Endothelial cell of umbilical vein (primary cell): Measurements from ENCODE around the gene TMEM203. TPM values are rescaled to one million over a fixed set of nuclear protein-coding genes. Genes with fewer than 3 reads are reported as not detected.

Source experiments
- BruUV-seq: library from RNA; stranded (reverse); fragments of 400-500 nt; replicated peaks from 2 replicates; lab custom pipeline; 2021; lab: Mats Ljungman, UMichigan
- CTCF ChIA-PET: fragments of 300-600, 350-600 bp; sonication (Branson Sonifier 250); formaldehyde crosslinking; loops from one replicate; lab custom pipeline; 2021; ENCODE audit warnings: antibody characterized with exemption, inconsistent platforms; lab: Charles Lee
- POLR2A ChIA-PET: fragments of 300-600, 350-600 bp; sonication (Branson Sonifier 250); formaldehyde crosslinking; loops from one replicate; lab custom pipeline; 2021; ENCODE audit warnings: antibody characterized with exemption, inconsistent platforms; lab: Charles Lee
- DNase-seq: peaks from one replicate; pipeline ENCODE4 v3.0.0-alpha.2; 2011; ENCODE audit warnings: low read depth, low spot score
- FAIRE-seq: peaks from 2 replicates; lab custom pipeline; 2011; peaks lifted over from hg19 to GRCh38; lab: Jason Lieb, UNC
- H2AFZ ChIP-seq: 2 replicates; pipeline ENCODE4 v1.6.0; 2012; ENCODE audit warnings: low read depth, low read length, control low read depth, inconsistent platforms
- H3K27ac ChIP-seq: 2 replicates; pipeline ENCODE4 v1.5.1; 2011; ENCODE audit warnings: low read depth, mild to moderate bottlenecking, control low read depth, low read length, moderate library complexity; ENCODE audit not compliant: insufficient read depth
- H3K27me3 ChIP-seq, 2 experiments: 2 replicates each; pipeline versions ENCODE4 v1.6.0 to v1.6.1; 2011; ENCODE audit warnings: low read length in 2 of 2, mixed read lengths in 1 of 2; ENCODE audit not compliant: control insufficient read depth in 2 of 2, insufficient read depth in 2 of 2
- H3K36me3 ChIP-seq, 2 experiments: 2 replicates in 1 of 2; 3 replicates in 1 of 2; pipeline ENCODE4 v1.5.1; 2011; ENCODE audit warnings: low read length in 2 of 2, mild to moderate bottlenecking in 1 of 2, moderate library complexity in 1 of 2; ENCODE audit not compliant: control insufficient read depth in 2 of 2, insufficient read depth in 2 of 2; ENCODE audit errors: extremely low read depth in 1 of 2
- H3K4me1 ChIP-seq: 3 replicates; pipeline ENCODE4 v1.5.1; 2011; ENCODE audit warnings: mild to moderate bottlenecking, low read length; ENCODE audit not compliant: control insufficient read depth, insufficient read depth; ENCODE audit errors: extremely low read depth
- H3K4me2 ChIP-seq: 2 replicates; pipeline ENCODE4 v1.6.1; 2011; ENCODE audit warnings: low read length, control low read depth, mixed read lengths; ENCODE audit not compliant: insufficient read depth
- H3K4me3 ChIP-seq, 3 experiments: fragments of 200-600 bp in 1 of 3; sonication (generic), shearing (Covaris generic) in 1 of 3; replicated peaks in 1 of 3; 2 replicates each; pipeline ENCODE4 v1.5.1; 2011 to 2016; ENCODE audit warnings: control low read depth in 3 of 3, low read length in 3 of 3, mild to moderate bottlenecking in 2 of 3, inconsistent platforms in 1 of 3, low read depth in 1 of 3, moderate library complexity in 1 of 3; ENCODE audit not compliant: insufficient read depth in 1 of 3
- H3K79me2 ChIP-seq: 2 replicates; pipeline ENCODE4 v1.6.0; 2012; ENCODE audit warnings: low read length, inconsistent platforms; ENCODE audit not compliant: control insufficient read depth, insufficient read depth
- H3K9ac ChIP-seq: replicated peaks from 2 replicates; pipeline ENCODE3; 2011; ENCODE audit warnings: low read length, control low read depth; ENCODE audit not compliant: insufficient read depth; ENCODE audit errors: extremely low read depth
- H3K9me1 ChIP-seq: replicated peaks from 3 replicates; pipeline ENCODE4 v1.6.0; 2011; ENCODE audit warnings: mild to moderate bottlenecking, low read length; ENCODE audit not compliant: control insufficient read depth, insufficient read depth; ENCODE audit errors: extremely low read depth
- H3K9me3 ChIP-seq: replicated peaks from 2 replicates; pipeline ENCODE4 v1.5.1; 2012; ENCODE audit warnings: low read length, inconsistent platforms; ENCODE audit not compliant: control insufficient read depth, insufficient read depth
- H4K20me1 ChIP-seq: replicated peaks from 2 replicates; pipeline ENCODE3; 2011; ENCODE audit warnings: mild to moderate bottlenecking, low read length; ENCODE audit not compliant: control insufficient read depth, insufficient read depth; ENCODE audit errors: extremely low read depth
- EZH2 ChIP-seq: IDR thresholded peaks from 2 replicates; pipeline ENCODE4 v1.6.1; 2012; ENCODE audit warnings: borderline replicate concordance, low read depth, mild to moderate bottlenecking, moderate library complexity, low read length, inconsistent platforms; ENCODE audit not compliant: severe bottlenecking
- GATA2 ChIP-seq: IDR thresholded peaks from 2 replicates; pipeline ENCODE4 v1.7.0; 2011; ENCODE audit warnings: low read depth, mild to moderate bottlenecking, moderate library complexity, mixed read lengths, low read length; ENCODE audit not compliant: insufficient read length, insufficient read depth
- dilution Hi-C: fragments of 300-500 bp; cut with MboI; formaldehyde crosslinking; loops from one replicate; pipeline ENCODE4 v1.15.0; 2019; ENCODE audit warnings: low sequenced_read_pairs; ENCODE audit not compliant: extremely low pct_ligation_motif_present
- intact Hi-C: fragments of 100-400 bp; cut with micrococcal nuclease; formaldehyde crosslinking; loops from one replicate; pipeline ENCODE4 v1.10.0; 2022
- polyA plus RNA-seq, 4 experiments: library from polyadenylated mRNA; depleted of rRNA in 3 of 4; stranded (reverse) in 3 of 4; unstranded in 1 of 4; fragments of >200 nt; gene quantifications; 2 replicates each; pipeline versions ENCODE4 v1.2.1 to v1.2.3, GENCODE V29; 2011 to 2012; ENCODE audit warnings: missing spikeins in 1 of 4
- total RNA-seq: library from RNA; stranded (reverse); gene quantifications from 2 replicates; pipeline ENCODE4 v1.2.3, GENCODE V29; 2021
- TF ChIP-seq, protein P1 (sequence below), 2 donors: IDR thresholded peaks; 1 replicate in 1 of 2; 2 replicates in 1 of 2; pipeline ENCODE4 v1.5.1; 2011; ENCODE audit warnings: low read length in 2 of 2, mild to moderate bottlenecking in 2 of 2, moderate library complexity in 2 of 2, control low read depth in 1 of 2, inconsistent platforms in 1 of 2, low read depth in 1 of 2; ENCODE audit not compliant: insufficient read depth in 1 of 2; ENCODE audit errors: extremely low read depth in 1 of 2
- TF ChIP-seq, protein P2 (sequence below): IDR thresholded peaks from 2 replicates; pipeline ENCODE4 v1.6.1; 2011; ENCODE audit not compliant: insufficient read depth, insufficient read length

Gene TMEM203
- total and polyA plus RNA-seq, 2 donors (not counting 3 experiments of a cell fraction or from before 2014, with no cell fraction given): 29.6 to 39.8 TPM

DNA sequence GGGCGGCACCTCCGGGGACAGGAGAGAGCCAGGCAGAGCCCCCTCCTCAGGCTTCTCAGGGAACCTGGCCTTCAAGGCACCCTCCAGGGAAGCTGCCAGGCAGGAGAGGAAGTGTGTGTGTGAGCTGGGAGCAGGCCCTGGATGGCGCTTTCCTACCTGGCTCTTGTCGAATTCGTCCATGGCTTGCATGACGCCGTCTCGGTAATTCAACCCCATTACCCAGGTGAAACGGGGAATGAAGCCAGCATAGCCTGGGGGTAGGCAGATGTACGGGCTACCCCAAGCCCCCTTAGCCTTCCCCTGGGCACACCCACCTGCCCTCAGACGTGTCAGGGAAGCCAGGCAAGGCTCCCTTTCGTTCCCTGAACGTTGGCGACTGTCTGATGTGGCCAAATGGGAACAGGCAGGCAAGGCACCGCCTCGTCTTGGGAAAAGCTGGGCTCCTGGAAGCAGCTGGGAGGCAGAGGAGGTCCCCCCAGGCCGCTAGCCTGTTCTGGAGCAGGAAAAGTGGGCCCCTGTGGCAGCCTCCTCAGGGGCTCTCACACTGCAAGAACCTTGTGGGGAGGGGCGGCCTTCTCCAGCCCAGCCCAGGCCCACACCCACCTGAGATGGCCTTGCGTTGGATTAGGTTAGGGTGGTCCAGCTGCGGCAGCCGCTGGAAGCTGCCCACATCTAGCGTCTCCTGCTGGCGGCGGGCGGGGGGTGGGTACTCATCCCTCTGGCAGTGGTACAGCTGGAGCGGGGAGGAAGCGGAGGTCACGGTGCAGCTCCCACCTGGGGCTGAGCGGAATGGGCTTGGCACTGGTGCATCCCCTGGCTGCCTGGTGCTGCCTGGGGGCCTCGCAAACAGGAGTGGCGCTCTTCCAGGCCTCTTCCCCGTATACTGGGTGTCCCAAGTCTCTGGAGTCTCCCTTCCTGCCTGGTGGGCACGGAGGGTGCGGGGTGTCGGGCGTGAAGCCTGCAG, 39.3 kb upstream of the TMEM203 start:
- H3K79me2 ChIP-seq: peaks cover 21% of the 10 kb centered on the region
- TF ChIP-seq EZH2 (no peak), GATA2 (no peak)
- TF ChIP-seq, protein P1, sequence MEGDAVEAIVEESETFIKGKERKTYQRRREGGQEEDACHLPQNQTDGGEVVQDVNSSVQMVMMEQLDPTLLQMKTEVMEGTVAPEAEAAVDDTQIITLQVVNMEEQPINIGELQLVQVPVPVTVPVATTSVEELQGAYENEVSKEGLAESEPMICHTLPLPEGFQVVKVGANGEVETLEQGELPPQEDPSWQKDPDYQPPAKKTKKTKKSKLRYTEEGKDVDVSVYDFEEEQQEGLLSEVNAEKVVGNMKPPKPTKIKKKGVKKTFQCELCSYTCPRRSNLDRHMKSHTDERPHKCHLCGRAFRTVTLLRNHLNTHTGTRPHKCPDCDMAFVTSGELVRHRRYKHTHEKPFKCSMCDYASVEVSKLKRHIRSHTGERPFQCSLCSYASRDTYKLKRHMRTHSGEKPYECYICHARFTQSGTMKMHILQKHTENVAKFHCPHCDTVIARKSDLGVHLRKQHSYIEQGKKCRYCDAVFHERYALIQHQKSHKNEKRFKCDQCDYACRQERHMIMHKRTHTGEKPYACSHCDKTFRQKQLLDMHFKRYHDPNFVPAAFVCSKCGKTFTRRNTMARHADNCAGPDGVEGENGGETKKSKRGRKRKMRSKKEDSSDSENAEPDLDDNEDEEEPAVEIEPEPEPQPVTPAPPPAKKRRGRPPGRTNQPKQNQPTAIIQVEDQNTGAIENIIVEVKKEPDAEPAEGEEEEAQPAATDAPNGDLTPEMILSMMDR (IDR thresholded peaks at IDR 0.05; ENCODE audit: extremely low read depth in 1 of 2, insufficient read depth in 1 of 2, low read depth in 1 of 2, low read length in 2 of 2): peak in 1 of 2 donors; percentile 9
- TF ChIP-seq, protein P2, sequence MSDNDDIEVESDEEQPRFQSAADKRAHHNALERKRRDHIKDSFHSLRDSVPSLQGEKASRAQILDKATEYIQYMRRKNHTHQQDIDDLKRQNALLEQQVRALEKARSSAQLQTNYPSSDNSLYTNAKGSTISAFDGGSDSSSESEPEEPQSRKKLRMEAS: no peak
- ChIA-PET POLR2A (interaction anchor here (0.7 to 5.0 kb wide), 4 partner anchors 8 to 660 kb away, joined by 3 to 66 read pairs (median 4); partner anchors contain the start of genes NELFB and STPG3), CTCF (interaction anchor here (0.6 to 2.7 kb wide), 4 partner anchors 8 to 16 kb away, joined by 3 to 15 read pairs (median 8); partner anchors contain the start of gene NELFB)
- no peak overlapping the region for H3K4me2 ChIP-seq
- H3K9me3 ChIP-seq: no peaks in the 10 kb centered on the region
- intact Hi-C loops (no loop called here), dilution Hi-C loops (no loop called here)
- FAIRE-seq (no peak), DNase-seq (no peak)
- no peak overlapping the region for H2AFZ ChIP-seq
- no peak overlapping the region for H3K9ac ChIP-seq
- no peak overlapping the region for H3K27ac ChIP-seq
- no peaks in the 10 kb centered on the region for H3K27me3 ChIP-seq
- peaks cover 6 to 16% of the 10 kb centered on the region in 2 experiments for H3K36me3 ChIP-seq
- H3K4me3 ChIP-seq: no peak overlapping the region
- no peaks in the 10 kb centered on the region for H3K9me1 ChIP-seq
- BruUV-seq: no TSS peak
- H4K20me1 ChIP-seq: no peaks in the 10 kb centered on the region
- peaks cover 13% of the 10 kb centered on the region for H3K4me1 ChIP-seq
